ENCODE results near the gene FOXA3.

GRCh38 chr19:45895519-45895972 lies 31.4 kb downstream of the FOXA3 start:
- TF ChIP-seq CTCF (IDR thresholded peaks at IDR 0.05 in 2 of 3, conservative IDR thresholded peaks at IDR 0.05 in 1 of 3; ENCODE audit: control insufficient read depth in 2 of 3, extremely low read depth in 1 of 3, insufficient read depth in 1 of 3, low read depth in 3 of 3, low read length in 3 of 3): no peak
- TF ChIP-seq ASH2L (IDR thresholded peaks at IDR 0.05; ENCODE audit: borderline replicate concordance, low read depth): no peak
- TF ChIP-seq MYC (IDR thresholded peaks at IDR 0.05; ENCODE audit: insufficient read depth, insufficient read length, insufficient replicate concordance, low read length, severe bottlenecking): no peak
- no peak for TF ChIP-seq SREBF1 (IDR thresholded peaks at IDR 0.05; ENCODE audit: low read length)
- no peak for TF ChIP-seq ZNF384 (IDR thresholded peaks at IDR 0.05; ENCODE audit: borderline replicate concordance, low read depth, low read length)
- TF ChIP-seq DPF2 (IDR thresholded peaks at IDR 0.05): no peak
- TF ChIP-seq CBX5 (IDR thresholded peaks at IDR 0.05; ENCODE audit: low read depth): no peak
- TF ChIP-seq RBBP5 (conservative IDR thresholded peaks at IDR 0.05): no peak

Data from GM12878 (cell line).